HL-60 (cell line): ENCODE results near the gene GPRASP3.

ENCODE experiments used
- CTCF ChIP-seq: IDR thresholded peaks from one replicate; pipeline ENCODE4 v1.5.1; 2011; ENCODE audit warnings: low read length, control low read depth, inconsistent platforms; ENCODE audit not compliant: insufficient read depth
- GABPA ChIP-seq: IDR thresholded peaks from 2 replicates; pipeline ENCODE4 v1.6.1; 2012; ENCODE audit warnings: low read depth
- POLR2AphosphoS5 ChIP-seq: IDR thresholded peaks from 2 replicates; pipeline ENCODE4 v1.6.1; 2012; ENCODE audit warnings: low read depth
- REST ChIP-seq: IDR thresholded peaks from 2 replicates; pipeline ENCODE4 v1.6.1; 2012; ENCODE audit warnings: low read depth; ENCODE audit not compliant: insufficient replicate concordance
- SPI1 ChIP-seq: IDR thresholded peaks from 2 replicates; pipeline ENCODE4 v1.6.1; 2012; ENCODE audit warnings: low read depth, mild to moderate bottlenecking, borderline replicate concordance

GRCh38 chrX:102765217-102765616 lies 44.7 kb downstream of the GPRASP3 start:
- TF ChIP-seq POLR2AphosphoS5 (no peak), CTCF (no peak), SPI1 (no peak), REST (no peak), GABPA (no peak)
